GM21381 (cell line): Measurements from ENCODE around the gene CFB.
A peak's percentile ranks its signal among the peaks of the same experiment; 100 is the strongest.
"Not testable (repeated sequence)": the region's sequence is repeated elsewhere in the genome, so short reads cannot be mapped to it uniquely, and the experiment has no call there.

ENCODE experiments used
- ATAC-seq: cut with Tn5 transposase; IDR thresholded peaks from one replicate; pipeline ENCODE4 v1.9.1; 2021; ENCODE audit warnings: mild to moderate bottlenecking, moderate library complexity; ENCODE audit not compliant: unreplicated experiment

The CFB gene

DNA sequence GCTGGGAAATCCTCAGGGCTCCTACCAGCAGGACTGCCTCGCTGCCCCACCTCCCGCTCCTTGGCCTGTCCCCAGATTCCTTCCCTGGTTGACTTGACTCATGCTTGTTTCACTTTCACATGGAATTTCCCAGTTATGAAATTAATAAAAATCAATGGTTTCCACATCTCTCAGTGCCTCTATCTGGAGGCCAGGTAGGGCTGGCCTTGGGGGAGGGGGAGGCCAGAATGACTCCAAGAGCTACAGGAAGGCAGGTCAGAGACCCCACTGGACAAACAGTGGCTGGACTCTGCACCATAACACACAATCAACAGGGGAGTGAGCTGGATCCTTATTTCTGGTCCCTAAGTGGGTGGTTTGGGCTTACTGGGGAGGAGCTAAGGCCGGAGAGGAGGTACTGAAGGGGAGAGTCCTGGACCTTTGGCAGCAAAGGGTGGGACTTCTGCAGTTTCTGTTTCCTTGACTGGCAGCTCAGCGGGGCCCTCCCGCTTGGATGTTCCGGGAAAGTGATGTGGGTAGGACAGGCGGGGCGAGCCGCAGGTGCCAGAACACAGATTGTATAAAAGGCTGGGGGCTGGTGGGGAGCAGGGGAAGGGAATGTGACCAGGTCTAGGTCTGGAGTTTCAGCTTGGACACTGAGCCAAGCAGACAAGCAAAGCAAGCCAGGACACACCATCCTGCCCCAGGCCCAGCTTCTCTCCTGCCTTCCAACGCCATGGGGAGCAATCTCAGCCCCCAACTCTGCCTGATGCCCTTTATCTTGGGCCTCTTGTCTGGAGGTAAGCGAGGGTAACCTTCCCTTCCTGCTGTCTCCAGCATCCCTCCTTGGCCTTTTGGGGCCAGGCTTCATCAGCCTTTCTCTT is at the start of gene CFB:
Gene CFB, plus strand, starts transcription at position 589 of the 863 bp plus-strand sequence. Its CDS starts 127 bp downstream, at position 716.
- ATAC-seq = no peak

DNA sequence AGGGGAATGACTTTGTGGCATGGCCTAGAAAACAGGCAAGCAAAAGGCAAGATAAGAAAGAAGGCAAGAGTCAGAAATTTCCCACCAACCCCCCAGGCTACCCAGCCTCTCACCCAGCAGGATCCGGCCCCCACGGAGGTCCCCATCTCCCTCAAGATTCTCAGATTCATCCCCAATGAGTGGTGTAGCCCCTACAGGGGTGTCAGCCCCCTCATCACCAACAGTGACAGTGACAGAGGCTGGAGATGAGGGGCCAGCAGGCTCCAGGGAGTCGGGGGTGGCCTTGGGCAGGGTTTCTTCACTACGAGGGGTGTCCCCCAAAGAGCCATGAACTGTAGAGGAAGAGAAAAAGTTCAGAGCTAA is 49.4 kb upstream of the CFB start:
- ATAC-seq = no peak

DNA sequence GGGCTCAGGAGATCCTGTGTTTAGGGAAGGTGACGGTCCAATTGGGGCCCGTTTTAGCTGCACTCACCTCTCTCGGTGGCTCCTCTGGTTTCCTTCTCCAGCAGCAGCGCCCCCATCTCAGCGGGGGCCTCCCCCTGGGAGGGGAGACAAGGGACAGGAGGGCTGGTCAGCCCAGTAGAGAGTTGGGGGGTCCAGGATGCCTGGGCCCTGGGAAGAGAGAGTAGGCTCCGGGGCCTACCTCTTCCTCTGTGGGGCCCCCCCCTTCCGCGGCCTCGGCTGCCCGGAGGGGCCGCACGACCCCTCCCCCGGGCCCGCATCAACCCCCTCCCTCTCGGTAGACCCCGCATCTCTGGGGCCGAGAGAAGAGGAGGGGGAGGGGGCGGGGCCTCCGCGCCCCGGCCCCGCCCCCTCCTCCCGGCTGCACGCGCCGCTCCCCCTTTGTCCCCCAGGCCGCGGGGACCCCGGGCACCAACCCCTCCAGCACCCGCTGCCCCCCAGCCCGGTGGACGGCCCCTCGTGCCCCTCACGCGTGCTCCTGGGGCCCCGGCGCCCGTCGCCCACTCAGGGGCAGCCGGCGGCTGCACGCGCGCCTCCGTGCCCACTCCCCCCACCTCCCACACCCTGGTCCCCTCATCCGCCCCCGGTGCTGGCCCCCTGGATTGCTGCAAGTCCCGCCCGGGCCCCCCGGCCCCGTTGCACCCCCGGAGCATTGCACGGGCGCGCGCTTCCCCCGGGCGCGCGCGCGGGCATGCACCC is 48.9 kb upstream of the CFB start:
- no peak for ATAC-seq

DNA sequence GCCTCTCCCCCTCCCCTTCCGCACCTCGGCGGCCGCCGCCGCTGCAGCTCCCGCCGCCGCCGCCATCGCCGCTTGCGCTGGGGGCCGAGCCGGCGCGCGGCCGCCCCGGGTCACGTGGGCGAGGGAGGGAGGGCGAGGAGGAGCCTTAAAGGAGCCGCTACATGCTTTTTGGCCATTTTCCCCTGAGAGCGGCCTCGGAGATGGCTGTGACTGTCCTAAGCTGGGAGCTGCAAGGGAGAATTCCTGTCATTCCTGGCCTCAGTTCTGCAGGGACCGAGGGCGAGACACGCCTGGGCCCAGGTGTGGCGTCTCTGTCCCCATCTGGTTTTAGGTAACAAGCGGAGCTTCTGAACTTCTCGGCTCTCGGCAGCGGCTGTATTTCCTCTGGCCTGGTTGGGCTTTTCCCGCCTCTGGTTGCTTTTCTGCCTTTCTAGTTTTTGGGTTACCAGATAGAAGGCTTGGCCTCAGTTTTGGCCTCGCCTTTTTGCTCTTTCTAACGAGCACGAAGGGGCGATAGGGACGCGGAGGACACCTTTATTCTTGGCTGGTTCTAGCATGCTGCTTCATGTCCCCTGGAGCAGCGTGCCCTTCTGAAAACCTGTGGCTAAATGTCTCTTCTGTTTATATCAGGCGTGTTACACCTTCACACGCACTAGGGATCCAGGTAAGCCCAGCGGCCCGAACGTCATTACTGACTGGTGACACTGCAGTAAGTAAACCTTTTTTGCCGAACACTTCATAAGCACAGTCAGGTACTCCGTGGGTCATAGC is 48.1 kb upstream of the CFB start, which contains the start of gene EHMT2:
Gene EHMT2, minus strand, starts transcription at position 87 of the 771 bp plus-strand sequence. Its CDS starts 21 bp downstream, at position 66.
- ATAC-seq = peak; percentile 54

DNA sequence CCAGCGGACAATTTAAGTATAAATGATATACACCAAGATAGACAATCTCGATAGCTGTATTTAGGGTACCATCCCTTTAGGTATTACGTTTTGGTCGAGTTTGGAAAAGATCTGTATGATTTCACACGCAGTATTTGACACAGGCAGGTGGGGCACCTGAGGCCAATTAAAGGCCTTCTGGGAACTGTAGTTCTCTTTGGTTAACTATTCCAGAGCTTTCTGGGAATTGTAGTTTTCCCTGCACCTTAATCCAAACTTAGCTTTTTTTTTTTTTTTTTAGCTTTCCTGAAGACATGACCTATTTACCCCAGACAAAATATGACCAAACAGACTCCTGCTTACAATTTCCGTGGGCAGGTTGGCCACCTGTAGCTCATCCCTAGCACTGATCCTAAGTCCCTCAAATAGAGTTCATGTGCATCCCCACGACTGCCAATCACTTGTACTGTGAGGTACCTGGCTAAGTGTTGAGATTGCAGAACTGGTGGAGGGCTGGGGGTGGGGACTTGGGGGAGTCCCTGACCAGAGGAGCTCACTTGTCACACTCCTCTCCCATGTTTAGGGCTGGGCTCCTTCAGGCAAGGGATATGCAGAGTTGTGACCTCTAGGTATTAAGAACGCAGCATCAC is 47.4 kb upstream of the CFB start:
- ATAC-seq = no peak

DNA sequence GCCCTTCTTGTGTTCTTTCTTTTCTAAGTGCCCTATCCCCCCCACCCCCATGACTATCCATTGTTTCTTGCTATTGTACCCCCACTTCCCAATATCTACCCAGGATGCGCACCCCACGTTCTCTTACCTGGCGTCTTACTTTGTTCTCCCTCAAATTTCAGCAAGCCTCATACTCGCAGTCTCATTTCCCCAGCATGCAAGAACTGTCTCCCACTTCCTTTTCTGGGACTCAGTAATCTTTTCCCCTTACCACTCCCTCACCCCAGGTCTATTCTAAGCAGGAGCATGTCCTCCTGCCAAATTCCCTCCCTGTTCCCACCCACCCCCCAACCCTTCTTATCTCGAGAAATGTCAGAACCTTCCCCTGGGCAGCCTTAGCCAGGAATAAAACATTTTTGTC is 46.7 kb upstream of the CFB start:
- ATAC-seq = no peak

DNA sequence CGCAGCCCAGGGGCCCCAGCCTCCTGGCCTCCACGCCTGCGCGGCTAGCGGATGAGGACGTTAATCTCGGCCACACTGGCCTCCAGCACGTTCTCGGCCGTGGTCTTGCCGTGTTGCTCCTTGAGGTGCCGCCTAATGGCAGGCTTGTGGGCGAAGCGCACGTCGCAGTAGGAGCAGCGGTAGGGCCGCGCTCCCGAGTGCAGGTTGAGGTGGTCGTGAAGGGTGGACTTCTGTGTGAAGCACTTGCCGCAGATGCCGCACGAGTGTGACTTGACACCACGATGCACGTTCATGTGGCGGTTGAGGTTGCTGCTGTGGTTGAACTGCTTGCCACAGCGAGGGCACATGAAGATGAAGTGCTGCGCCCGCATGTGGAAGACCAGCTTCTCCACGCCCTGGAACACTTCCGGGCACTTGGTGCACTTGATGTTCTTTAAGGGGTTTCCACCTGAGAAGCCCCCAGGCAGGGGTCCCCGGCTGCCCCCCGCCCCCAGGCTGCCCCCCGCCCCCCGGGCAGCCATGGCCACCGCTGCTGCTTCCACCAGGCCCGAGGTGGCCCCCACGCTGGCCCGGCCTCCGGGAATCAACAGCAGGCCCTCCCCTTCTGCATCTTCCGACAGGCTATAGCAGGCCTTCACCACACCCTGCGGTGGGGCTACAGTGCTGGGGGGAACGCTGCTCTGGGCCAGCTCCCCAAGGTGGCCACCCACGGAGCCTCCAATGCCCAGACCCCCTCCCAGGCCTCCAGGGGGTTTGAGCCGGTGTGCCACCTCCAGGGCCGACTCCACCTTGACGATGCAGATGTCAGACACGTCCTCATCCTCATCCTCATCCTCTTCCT is 45.8 kb upstream of the CFB start:
- no peak for ATAC-seq

DNA sequence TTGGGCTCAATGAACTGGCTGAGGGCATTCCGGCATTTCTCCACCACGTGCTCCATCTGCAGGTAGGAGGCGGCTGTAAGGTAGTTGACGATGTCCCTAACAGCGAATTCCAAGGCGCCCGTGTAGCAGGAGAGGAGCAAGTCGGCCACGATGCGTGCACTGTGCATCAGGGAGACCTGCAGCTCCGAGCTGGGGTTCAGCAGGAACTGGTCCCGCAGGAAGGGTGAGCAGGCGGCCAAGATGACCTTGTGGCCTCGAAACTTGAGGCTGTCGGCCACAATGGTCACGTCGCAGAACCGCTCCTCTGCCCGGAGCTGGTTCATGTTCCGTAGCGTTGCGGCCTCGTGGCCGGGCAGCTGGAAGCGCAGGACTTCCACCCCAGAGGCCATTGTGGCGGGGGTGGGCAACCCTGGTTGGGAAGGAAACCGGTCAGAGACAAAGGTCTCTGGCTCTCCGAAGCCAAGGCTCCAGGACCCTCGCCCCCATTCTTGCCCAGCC is 44.9 kb upstream of the CFB start:
- no peak for ATAC-seq

DNA sequence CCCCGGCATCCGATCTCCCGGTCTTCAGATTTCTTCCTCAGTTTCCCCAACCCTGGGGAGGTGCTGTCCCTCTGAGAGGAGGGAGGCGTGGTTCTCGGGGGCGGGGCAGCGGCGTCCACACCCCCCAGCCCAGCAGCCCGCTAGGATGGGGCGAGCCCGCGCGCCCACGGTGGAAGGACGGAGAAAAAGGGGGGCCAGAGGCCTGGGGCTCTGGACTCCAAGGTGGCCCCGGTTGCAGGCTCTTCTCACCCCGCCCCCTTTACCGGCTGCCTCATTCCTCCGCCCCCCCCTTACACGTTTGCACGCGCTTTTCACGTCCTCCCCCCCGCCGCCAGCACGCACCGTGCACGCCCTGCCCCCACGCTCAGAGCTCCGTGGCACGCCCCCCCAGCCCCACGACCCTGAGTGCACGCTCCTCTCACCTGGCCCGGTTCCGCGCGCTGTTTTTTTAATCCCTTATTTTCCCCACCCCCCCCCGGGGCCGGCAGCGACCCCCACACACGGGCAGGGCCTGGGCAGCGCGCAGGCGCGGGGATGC is 44.4 kb upstream of the CFB start:
- no peak for ATAC-seq

DNA sequence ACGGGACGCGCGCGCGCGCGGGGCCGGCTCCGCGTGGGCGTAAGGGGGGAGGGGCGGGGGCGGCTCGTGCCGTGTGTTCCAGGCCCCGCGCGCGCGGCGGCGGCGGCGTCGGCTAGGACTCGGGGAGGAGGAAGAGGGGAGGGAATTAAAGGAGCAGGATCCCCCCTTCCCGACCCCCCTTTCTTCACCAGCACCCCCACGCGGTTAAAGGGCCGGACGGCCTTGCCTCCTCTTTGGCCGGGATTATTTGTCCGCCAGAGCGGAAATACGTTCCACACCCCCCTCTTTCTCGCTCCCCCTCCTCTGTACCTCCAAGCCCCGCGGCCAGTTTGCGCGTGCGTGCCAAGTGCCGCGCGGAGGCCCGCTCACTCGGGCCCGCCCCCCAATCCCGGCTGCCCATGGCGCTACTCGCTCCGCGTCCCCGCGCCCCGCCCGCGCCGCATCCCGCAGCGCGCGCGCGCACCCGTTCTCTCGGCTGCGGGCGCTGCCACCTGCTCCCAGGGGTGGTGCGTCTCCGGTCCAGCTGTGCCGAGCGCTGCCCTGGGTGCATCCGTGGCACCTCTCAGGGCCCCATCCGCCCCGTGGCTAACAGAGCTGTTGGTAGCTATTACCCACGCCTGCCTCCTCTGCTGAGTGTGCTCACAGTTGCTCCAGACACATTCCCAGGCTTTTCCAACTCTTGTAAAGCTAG is 43.8 kb upstream of the CFB start, which contains the start of gene ZBTB12:
Gene ZBTB12, minus strand, starts transcription at position 134 of the 691 bp plus-strand sequence. CDS start 781 bp downstream, outside the sequence.
- peak; percentile 54 for ATAC-seq

DNA sequence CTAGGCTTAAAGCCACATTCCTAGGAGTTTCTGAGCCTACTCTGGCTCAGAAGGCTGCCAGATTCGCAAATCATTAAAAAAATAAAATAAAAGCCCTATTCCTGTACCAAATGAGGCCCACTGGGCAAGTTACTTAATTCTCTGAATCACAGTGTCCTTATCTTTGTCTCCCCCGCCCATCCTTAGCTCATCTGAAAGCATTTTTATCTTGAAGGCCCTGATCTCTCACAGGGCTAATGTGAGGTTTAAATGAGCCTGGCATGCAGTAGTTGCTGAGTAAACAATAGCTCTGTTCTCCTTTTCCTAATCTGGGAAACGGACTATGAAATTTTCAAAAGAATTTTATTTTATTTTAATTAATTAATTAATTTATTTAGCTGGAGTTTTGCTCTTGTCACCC is 41.9 kb upstream of the CFB start:
- ATAC-seq = no peak

DNA sequence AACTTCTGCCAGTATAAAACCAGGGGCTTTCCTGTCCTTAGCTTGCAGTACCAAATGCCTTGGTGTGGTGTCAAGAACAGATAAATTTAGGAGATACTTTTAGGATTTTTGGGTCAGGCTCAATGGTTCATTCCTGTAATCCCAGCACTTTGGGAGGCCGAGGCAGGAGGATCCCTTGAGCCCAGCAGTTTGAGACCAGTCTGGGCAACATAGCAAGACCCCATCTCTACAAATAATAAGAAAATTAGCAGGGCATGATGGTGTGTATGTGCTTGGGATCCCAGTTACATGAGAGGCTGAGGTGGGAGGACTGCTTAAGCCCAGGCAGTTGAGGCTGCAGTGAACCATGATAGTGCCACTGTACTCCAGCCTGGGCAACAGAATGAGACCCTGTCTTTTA is 40.9 kb upstream of the CFB start:
- ATAC-seq = no peak

DNA sequence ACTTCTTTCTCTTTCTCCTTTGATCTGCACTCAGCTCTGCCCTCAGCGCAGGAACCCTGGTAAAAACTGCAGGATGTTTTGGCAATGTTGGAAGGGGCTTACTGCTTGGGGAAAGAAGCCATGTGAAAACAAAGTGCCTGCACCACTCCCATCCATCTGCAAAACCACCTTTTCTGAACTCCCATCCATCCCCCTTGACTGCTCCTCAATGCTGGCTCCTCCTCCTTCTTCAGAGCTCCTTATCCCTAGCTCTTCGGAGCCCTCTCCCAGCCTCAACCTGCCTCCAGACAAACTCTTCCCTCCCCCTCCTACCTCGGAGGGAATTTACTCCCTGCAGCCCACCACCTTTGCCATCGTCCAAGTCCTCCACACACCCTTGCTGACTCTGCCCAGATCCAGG is 39.8 kb upstream of the CFB start:
- no peak for ATAC-seq

DNA sequence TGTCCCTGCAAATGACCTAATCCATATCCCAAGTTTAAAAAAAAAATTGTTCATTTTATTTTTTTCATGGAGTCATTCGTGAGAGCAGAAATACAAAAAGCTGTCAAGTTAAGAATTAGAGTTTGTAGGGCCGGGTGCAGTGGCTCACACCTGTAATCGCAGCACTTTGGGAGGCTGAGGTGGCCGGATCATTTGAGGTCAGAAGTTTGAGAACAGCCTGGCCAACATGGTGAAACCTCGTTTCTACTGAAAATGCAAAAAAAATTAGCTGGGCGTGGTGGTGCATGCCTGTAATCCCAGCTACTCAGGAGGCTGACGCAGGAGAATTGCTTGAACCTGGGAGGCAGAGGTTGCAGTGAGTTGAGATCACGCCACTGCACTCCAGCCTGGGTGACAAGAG is 39.2 kb upstream of the CFB start:
- ATAC-seq = not testable (repeated sequence)

DNA sequence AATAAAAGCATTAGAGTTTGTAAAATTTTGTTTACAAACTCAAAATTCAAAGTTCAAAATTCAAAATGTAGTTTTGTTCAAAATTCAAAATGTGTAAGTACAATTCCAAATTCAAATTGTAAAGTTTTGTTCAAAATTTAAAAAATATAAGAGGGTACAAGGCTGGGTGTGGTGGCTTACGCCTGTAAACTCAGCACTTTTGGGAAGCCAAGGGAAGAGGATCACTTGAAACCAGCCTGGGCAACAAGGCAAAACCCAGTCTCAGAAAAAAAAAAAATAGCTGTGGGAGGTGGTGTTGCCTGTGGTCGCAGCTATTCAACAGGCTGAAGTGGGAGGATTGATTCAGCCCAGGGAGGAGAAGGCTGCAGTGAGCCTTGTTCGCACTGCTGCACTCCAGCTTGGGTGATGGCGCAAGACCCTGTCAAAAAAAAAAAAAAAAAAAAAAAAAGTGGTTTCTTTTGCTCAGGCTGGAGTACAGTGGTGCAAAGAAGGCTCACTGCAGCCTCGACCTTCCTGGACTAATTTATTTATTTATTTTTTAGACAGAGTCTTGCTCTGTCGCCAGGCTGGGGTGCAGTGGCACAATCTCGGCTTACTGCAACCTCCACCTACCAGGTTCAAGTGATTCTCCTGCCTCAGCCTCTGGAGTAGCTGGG is 38.6 kb upstream of the CFB start:
- no peak for ATAC-seq

DNA sequence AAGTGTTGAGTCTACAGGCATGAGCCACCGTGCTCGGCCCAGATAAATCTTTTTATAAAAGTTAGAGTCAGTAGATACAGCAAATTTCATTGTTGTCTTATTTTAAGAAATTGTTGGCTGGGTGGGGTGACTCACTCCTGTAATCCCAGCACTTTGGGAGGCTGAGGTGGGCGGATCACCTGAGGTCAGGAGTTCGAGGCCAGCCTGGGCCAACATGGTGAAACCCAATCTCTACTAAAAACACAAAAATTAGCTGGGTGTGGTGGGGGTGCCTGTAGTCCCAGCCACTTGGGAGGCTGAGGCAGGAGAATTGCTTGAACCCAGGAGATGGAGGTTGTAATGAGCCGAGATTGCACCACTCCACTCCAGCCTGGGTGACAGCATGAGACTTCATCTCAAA is 37.6 kb upstream of the CFB start:
- ATAC-seq = not testable (repeated sequence)

DNA sequence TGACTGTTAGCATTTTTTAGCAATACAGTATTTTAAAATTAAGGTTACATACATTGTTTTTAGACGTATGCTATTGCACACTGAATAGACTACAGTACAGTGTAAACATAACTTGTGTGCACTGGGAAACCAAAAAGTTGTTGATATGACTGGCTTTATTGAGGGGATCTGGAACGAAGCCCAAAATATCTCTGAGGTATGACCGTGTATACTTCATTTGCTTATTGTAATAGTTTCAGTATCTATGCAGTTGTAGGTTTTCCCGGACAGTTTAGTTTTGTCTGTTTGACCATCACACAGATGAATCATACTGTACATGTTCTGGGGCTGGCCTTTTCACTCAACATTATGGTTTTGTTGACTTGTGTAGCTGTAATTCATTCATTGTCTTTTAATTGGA is 37.1 kb upstream of the CFB start:
- peak; percentile 81 for ATAC-seq

DNA sequence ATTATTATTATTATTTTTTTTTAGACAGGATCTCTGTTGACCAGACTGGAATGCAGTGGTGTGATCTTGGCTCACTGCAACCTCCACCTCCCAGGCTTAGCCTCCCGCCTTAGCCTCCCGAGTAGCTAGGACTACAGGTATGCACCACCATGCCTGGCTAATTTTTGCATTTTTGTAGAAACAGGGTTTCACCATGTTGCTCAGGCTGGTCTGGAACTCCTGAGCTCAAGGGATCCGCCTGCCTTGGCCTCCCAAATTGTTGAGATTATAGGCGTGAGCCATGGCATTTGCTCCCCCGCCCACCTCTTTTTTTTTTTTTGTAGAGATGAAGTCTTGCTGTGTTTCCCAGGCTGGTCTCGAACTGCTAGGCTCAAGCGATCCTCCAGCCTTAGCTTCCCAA is 36.6 kb upstream of the CFB start:
- ATAC-seq = not testable (repeated sequence)
